Activated T-cell treated with anti-CD3 and anti-CD28 coated beads, Interleukin-2, amount 50 U/mL, for 24 hours (primary cell): ENCODE results near the gene EMILIN2.

Source experiments
- DNase-seq: peaks from one replicate; pipeline ENCODE4 v3.0.0-alpha.2; 2020
- H3K27ac Mint-ChIP-seq: 2 replicates; pipeline ENCODE4 v1.8.0; 2020; ENCODE audit warnings: mild to moderate bottlenecking, mixed read lengths
- H3K27me3 Mint-ChIP-seq: 2 replicates; pipeline ENCODE4 v1.8.0; 2020; ENCODE audit warnings: mixed read lengths
- H3K36me3 Mint-ChIP-seq: 2 replicates; pipeline ENCODE4 v1.8.0; 2020; ENCODE audit warnings: low read depth, mixed read lengths
- H3K4me1 Mint-ChIP-seq: 2 replicates; pipeline ENCODE4 v1.8.0; 2020; ENCODE audit warnings: low read depth, mixed read lengths
- H3K4me3 Mint-ChIP-seq: 2 replicates; pipeline ENCODE4 v1.8.0; 2020; ENCODE audit warnings: mild to moderate bottlenecking, moderate library complexity, mixed read lengths
- H3K9me3 Mint-ChIP-seq: 2 replicates; pipeline ENCODE4 v1.8.0; 2020; ENCODE audit warnings: mixed read lengths

The EMILIN2 gene

DNA sequence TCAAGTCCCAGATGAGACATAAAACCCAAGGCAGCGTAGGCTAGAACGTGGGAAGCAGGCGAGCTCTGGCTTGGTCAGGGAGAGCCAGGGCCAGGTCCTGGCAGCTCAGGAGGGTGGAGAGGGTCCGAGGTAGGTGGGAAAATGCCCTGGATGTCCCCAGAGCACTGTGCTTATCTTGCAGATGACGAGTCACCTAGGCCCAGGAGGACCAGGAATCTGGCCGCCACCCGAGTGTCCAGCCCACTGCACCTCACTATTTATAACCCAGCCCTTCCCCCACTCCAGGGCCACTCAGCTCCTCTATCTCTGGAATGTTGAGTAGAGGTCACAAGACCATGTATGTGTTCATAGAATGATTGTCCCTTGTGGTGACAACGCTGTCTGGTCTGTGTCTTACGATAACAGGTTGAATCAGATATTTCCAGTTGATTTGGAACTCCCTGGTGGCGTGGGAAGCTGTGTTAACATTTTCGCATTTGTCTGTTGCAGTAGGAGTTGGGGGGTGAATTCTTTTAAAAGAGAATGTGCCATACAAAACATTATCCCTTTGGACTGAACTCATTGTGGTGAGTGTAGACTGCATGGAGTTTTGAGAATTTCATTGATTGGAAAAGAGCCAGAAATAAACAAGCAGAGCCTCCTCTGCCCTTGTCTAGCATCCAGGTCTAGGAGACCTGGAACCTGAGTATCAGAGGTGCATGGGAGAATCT, 47.5 kb downstream of the EMILIN2 start:
- DNase-seq, result no peak
- Mint-ChIP-seq H3K27ac (no peak overlapping the region), H3K36me3 (peaks cover 2% of the 10 kb centered on the region), H3K27me3 (no peaks in the 10 kb centered on the region), H3K4me3 (no peak overlapping the region), H3K9me3 (peaks cover 7% of the 10 kb centered on the region), H3K4me1 (peaks cover 58% of the 10 kb centered on the region)

DNA sequence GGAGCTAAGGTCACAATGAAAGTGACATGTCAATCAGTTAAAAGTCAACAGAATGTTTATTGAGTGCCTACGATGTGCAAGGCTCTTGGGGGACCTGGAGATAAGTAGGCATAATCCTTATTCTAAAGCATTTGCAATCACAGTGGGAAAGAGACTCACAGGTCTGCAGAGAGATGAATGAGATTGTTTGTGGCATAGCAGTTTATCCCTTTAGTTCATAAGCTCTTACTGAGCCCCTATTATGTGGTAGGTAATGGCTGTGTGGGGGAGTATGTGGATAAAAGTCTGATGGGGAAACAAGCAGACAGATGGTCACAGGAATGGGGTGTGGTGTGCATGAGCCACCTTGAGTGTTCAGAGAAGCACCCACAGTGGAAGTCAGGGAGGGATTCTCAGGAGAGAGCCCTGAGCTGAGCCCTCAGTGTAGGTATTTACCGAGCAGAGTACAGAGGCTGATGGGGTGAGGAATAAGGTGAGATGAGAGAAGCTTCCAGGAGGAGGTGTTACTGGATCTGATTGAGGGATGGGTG, 48.1 kb downstream of the EMILIN2 start:
- H3K27me3 Mint-ChIP-seq, result no peaks in the 10 kb centered on the region
- peaks cover 7% of the 10 kb centered on the region for H3K9me3 Mint-ChIP-seq
- no peak overlapping the region for H3K4me3 Mint-ChIP-seq
- H3K27ac Mint-ChIP-seq, result no peak overlapping the region
- no peak for DNase-seq
- H3K4me1 Mint-ChIP-seq, result peaks cover 54% of the 10 kb centered on the region
- H3K36me3 Mint-ChIP-seq, result peaks cover 2% of the 10 kb centered on the region

DNA sequence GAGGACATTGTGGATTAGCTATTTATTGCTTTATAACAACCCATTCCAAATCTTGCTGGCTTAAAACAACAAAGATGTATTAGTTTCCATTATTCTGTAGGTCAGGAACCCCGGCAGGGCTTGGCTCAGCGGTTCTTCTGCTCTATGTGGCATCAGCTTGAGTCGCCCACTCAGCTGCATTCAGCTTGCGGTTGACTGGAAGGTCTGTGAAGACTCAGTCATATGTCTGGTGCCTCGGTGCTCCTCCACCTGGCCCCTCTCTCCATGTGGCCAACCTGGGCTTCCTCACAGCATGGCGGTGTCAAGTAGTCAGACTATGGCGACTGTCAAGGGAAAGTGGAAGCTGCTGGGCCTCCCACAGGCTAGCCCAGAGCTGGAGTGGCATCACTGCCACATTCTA, 48.6 kb downstream of the EMILIN2 start:
- Mint-ChIP-seq H3K9me3 (peaks cover 7% of the 10 kb centered on the region), H3K27me3 (no peaks in the 10 kb centered on the region), H3K4me3 (no peak overlapping the region), H3K27ac (no peak overlapping the region), H3K36me3 (peaks cover 2% of the 10 kb centered on the region), H3K4me1 (peaks cover 49% of the 10 kb centered on the region)
- DNase-seq, result no peak

- Mint-ChIP-seq H3K36me3 (peaks cover 2% of the 10 kb centered on the region), H3K4me3 (no peak overlapping the region), H3K27me3 (no peaks in the 10 kb centered on the region), H3K27ac (no peak overlapping the region), H3K9me3 (peaks cover 7% of the 10 kb centered on the region), H3K4me1 (peaks cover 33% of the 10 kb centered on the region)
- no peak for DNase-seq
Measured at GRCh38 chr18:2896990-2897389, 50.2 kb downstream of the EMILIN2 start.

- H3K4me1 Mint-ChIP-seq, result peaks cover 28% of the 10 kb centered on the region
- H3K9me3 Mint-ChIP-seq, result peaks cover 7% of the 10 kb centered on the region
- no peak for DNase-seq
- H3K4me3 Mint-ChIP-seq, result no peak overlapping the region
- no peaks in the 10 kb centered on the region for H3K27me3 Mint-ChIP-seq
- no peak overlapping the region for H3K27ac Mint-ChIP-seq
- peaks cover 2% of the 10 kb centered on the region for H3K36me3 Mint-ChIP-seq
Measured at GRCh38 chr18:2897448-2898185, 50.8 kb downstream of the EMILIN2 start.

DNA sequence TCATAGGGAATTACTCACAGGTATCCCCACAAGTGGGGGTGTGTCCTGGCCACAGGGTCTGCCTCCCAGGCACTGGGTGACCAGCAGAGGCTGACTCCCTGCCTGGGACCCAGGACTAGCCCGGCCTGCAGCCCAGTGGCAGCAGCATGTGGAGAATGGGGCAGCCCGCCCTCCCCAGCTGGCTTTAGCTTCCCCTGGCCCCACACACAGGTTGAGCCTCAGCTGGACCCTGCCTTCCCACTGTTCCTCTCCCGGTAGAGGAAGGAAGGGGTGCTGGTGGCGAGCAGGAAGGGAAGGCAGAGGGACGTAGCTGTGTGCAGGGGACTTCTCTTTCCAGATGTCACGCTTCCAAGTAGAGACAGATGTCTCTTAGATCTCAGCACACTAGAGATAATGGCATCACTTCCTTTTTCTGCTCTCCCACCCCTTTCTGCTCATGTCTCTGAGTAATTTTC, 51.4 kb downstream of the EMILIN2 start:
- H3K4me1 Mint-ChIP-seq, result peaks cover 23% of the 10 kb centered on the region
- peaks cover 2% of the 10 kb centered on the region for H3K36me3 Mint-ChIP-seq
- no peaks in the 10 kb centered on the region for H3K27me3 Mint-ChIP-seq
- DNase-seq, result no peak
- peak overlapping the region; percentile 33 for H3K27ac Mint-ChIP-seq
- peaks cover 7% of the 10 kb centered on the region for H3K9me3 Mint-ChIP-seq
- H3K4me3 Mint-ChIP-seq, result no peak overlapping the region

DNA sequence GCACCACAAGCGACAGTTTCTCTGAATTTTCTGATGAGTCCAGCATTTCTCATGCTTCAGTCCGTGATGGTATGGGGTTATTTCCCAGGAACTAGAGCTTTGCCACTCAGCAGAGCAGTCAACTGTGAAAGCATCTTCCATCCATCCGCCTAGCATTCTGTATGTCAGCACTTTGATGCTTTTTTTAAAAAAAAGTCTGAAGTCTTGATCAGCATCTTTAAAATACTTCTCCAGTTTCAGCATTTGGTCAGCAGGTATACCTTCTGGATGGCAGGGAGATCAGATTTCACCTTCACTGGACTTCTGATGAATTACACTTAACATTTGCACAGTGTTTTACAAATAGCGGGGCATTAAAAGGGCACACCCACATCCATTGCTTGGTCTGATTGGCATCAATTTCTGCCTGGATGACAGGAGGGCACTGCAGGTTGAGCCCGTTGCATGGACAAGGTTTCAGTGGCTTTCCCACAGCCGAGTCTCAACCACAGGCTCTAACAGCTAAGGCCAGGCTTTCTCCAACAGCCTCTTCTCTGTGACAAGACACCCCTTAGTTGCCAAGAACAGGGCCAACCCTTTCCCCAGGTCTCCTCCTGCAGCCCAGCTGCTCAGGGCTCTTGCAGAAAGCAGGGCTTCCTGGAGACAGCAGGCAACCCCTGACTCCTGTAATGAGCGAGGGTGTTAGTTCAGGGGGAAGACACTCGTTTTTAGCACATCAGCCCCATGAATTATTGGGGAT, 54.0 kb downstream of the EMILIN2 start:
- no peak overlapping the region for H3K27ac Mint-ChIP-seq
- H3K27me3 Mint-ChIP-seq, result no peaks in the 10 kb centered on the region
- H3K4me1 Mint-ChIP-seq, result peaks cover 12% of the 10 kb centered on the region
- DNase-seq, result no peak
- H3K4me3 Mint-ChIP-seq, result no peak overlapping the region
- H3K36me3 Mint-ChIP-seq, result peaks cover 1% of the 10 kb centered on the region
- H3K9me3 Mint-ChIP-seq, result no peaks in the 10 kb centered on the region

DNA sequence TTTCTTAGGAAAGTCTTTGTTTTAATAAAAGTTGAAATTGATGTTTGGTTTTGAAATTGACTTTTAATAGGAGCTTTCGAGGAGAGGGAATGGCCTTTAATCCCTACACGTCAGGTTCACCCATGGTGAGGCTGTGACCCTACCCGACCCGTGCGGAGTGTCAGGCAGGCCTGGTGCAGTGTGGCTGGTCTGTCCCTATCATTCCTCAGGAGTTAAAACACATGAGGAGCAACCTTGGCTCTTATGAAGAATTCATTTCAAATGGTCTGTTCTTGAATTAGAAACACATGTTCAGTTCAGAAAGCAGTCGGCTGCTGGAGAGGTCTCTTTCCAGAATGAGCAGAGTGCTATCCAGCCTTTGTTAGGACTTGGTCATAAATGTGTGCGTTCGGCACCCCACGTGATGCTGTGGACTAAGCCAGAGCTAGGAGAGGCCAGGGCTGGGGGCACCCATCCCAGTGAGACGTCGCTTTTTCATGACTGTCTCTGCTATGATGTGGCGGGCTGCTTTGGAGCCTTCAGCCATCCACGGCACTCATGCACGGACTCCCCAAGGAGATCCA, 54.7 kb downstream of the EMILIN2 start:
- H3K27me3 Mint-ChIP-seq, result no peaks in the 10 kb centered on the region
- no peak overlapping the region for H3K27ac Mint-ChIP-seq
- no peak overlapping the region for H3K4me3 Mint-ChIP-seq
- peaks cover 13% of the 10 kb centered on the region for H3K4me1 Mint-ChIP-seq
- no peaks in the 10 kb centered on the region for H3K9me3 Mint-ChIP-seq
- no peak for DNase-seq
- peaks cover 2% of the 10 kb centered on the region for H3K36me3 Mint-ChIP-seq

- no peak for DNase-seq
- Mint-ChIP-seq H3K9me3 (no peaks in the 10 kb centered on the region), H3K27ac (no peak overlapping the region), H3K36me3 (peaks cover 6% of the 10 kb centered on the region), H3K4me1 (peaks cover 17% of the 10 kb centered on the region), H3K4me3 (no peak overlapping the region), H3K27me3 (no peaks in the 10 kb centered on the region)
Measured at GRCh38 chr18:2902327-2902726, 55.5 kb downstream of the EMILIN2 start.

- DNase-seq, result no peak
- Mint-ChIP-seq H3K4me1 (peaks cover 20% of the 10 kb centered on the region), H3K4me3 (no peak overlapping the region), H3K9me3 (no peaks in the 10 kb centered on the region), H3K27ac (no peak overlapping the region), H3K36me3 (peaks cover 12% of the 10 kb centered on the region), H3K27me3 (no peaks in the 10 kb centered on the region)
Measured at GRCh38 chr18:2903006-2903405, 56.2 kb downstream of the EMILIN2 start.

GRCh38 chr18:2905854-2906703, 59.3 kb downstream of the EMILIN2 start:
- Mint-ChIP-seq H3K4me1 (peaks cover 22% of the 10 kb centered on the region), H3K4me3 (peak overlapping the region; percentile 84)

DNA sequence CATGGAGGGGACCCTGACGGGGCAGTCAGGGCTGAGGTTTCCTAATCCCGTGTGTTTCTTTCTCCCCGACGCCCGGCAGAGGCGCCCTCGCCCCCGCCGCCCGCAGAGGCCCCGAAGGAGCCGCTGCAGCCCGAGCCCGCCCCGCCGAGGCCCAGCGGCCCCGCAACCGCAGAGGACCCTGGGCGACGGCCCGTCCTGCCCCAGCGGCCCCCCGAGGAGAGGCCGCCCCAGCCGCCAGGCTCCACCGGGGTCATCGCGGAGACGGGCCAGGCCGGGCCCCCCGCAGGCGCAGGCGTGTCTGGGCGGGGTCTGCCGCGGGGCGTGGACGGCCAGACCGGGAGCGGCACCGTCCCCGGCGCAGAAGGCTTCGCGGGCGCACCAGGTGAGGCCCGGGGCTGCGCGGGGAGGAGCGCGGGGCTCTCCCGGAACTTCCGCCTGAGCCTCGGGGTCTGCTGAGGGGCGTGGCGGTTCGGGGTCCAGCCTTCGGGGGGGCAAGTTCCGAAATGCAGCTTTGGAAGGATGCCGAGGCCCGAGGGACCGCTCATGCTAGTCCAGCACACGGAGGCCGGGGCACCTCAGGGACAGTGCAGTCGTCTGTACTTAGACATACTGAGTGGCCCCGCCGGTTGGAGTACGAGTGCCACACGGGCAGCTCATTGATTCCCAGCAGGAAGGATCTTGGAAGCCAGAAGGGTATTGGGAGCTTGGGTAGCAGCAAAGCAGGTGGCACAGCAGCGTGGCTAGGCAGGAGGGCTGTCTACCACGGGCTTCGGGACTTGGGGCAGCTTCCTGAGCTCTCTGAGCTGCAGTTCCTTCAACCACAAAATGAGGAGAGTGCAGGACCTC, 60.1 kb downstream of the EMILIN2 start:
- peak overlapping the region; percentile 86 for H3K4me3 Mint-ChIP-seq
- peaks cover 22% of the 10 kb centered on the region for H3K4me1 Mint-ChIP-seq
- H3K9me3 Mint-ChIP-seq, result no peaks in the 10 kb centered on the region
- H3K36me3 Mint-ChIP-seq, result peaks cover 49% of the 10 kb centered on the region
- peak overlapping the region; percentile 85 for H3K27ac Mint-ChIP-seq
- no peaks in the 10 kb centered on the region for H3K27me3 Mint-ChIP-seq
- peak; percentile 79 for DNase-seq

More at GRCh38 chr18:2905854-2906703, 59.3 kb downstream of the EMILIN2 start:
- Mint-ChIP-seq H3K36me3 (peaks cover 42% of the 10 kb centered on the region), H3K27me3 (no peaks in the 10 kb centered on the region), H3K27ac (peak overlapping the region; percentile 91), H3K9me3 (no peaks in the 10 kb centered on the region)
- peak; percentile 77 for DNase-seq
